Tibial nerve (tissue), 4 donors: ENCODE measurements around the gene NOC2L.

Source experiments
- CTCF ChIP-seq, 5 experiments: fragments of 200-600 bp in 3 of 5; fragments of 450-650 bp in 2 of 5; sonication (generic) in 3 of 5; IDR thresholded peaks; one replicate each; pipeline ENCODE4 v1.5.1; 2016 to 2019; ENCODE audit warnings: antibody characterized with exemption in 5 of 5, mild to moderate bottlenecking in 3 of 5, moderate library complexity in 2 of 5
- EP300 ChIP-seq, 2 donors: sonication (generic); formaldehyde crosslinking; IDR thresholded peaks; one replicate each; pipeline ENCODE4 v1.6.1; 2017; ENCODE audit warnings: antibody characterized with exemption in 2 of 2, mild to moderate bottlenecking in 1 of 2
- POLR2A ChIP-seq, 2 donors: fragments of 450-650 bp; IDR thresholded peaks; one replicate each; pipeline ENCODE4 v1.6.1; 2017; ENCODE audit warnings: antibody characterized with exemption in 2 of 2, mild to moderate bottlenecking in 2 of 2, moderate library complexity in 2 of 2

DNA sequence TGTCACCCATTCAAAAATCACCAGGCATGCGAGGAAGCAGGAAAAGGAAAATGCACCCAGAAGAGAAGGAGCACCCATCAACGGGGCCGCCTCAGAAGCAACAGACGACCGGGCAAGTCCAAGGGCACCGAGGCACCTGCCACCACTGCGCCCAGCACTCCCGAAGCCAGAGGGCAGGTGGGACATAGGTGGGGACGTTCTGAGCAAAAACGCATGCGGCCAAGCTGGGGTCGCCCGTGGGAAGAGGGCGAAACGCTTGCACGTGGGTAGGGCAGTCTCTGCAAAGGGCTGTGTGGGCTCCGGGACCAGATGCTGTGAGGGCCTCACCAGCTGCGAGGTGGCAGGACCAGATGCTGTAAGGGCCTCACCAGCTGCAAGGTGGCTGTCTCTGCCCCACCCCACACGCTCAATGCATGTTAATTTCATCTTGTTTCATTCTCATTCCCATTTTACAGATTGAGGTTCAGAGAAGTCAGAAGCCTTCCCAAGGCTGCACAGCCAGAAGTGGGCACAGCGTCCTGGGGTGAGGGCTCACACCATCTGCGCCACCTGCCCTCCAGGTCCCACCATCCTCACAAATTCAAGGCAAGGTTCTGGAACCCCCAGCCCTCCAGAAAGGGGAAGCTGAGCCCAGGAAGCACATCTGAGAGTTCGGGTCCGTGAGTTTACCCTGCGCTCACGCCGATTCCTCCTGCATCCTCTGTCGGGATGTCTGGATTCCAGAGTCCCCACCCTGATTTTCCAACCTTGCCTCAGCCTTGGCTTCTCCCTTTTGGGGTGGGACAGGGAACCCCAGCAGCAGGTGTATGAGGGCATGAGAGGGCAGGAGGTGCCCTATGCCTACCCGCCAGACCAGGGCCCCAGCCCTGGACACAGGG, 43.5 kb downstream of the NOC2L start:
- no peak for TF ChIP-seq POLR2A (IDR thresholded peaks at IDR 0.05)
- no peak for TF ChIP-seq CTCF (IDR thresholded peaks at IDR 0.05)
- no peak for TF ChIP-seq EP300 (IDR thresholded peaks at IDR 0.05)
